CD4-positive, alpha-beta T cell treated with Interleukin-10 for 1 hour (primary cell): Measurements from ENCODE around the gene UBE2K.
"Not testable (repeated sequence)": the region's sequence is repeated elsewhere in the genome, so short reads cannot be mapped to it uniquely, and the experiment has no call there.

Experiments used
- DNase-seq: peaks from one replicate; pipeline ENCODE4 v3.0.0-alpha.2; 2020

UBE2K gene

DNA sequence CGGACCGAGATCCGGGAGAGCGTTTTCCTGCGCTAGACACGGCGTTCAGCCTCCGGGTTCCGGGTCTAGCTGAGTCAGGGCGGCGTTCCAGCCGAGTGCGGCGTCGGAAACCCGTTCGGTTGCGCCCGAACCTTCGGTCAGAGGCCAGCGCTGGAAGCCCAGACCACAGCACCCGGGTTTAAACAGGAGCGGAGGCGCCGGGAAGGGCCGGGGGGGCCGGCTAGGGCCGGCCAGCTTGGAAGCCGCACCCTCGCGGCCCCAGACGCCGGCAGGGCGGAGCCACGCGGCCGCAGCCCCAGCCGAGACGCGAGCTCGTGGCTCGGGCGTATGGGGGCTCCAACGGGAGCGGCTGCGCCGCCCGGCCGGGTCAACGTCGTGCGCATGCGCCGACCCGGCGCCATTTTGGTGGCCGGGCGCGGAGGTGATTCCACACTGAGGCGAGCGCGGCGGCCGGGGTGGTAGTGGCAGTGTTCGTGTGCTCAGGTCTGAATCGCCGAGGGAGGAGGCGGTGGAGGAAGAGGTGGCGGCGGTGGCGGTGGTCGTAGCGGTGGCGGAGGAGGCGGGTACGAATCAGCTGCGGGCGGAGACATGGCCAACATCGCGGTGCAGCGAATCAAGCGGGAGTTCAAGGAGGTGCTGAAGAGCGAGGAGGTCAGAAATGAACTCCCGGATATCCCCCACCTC is at the start of gene UBE2K:
TSS of gene UBE2K (plus strand) at position 397 of the 684 bp plus-strand sequence. CDS start at position 589, 192 bp downstream.
- DNase-seq, result peak; percentile 91

GRCh38 chr4:39648213-39648612 is 49.7 kb upstream of the UBE2K start:
- DNase-seq, result no peak

- no peak for DNase-seq
These were observed 48.9 kb upstream of the UBE2K start for GRCh38 chr4:39648827-39649558.

DNA sequence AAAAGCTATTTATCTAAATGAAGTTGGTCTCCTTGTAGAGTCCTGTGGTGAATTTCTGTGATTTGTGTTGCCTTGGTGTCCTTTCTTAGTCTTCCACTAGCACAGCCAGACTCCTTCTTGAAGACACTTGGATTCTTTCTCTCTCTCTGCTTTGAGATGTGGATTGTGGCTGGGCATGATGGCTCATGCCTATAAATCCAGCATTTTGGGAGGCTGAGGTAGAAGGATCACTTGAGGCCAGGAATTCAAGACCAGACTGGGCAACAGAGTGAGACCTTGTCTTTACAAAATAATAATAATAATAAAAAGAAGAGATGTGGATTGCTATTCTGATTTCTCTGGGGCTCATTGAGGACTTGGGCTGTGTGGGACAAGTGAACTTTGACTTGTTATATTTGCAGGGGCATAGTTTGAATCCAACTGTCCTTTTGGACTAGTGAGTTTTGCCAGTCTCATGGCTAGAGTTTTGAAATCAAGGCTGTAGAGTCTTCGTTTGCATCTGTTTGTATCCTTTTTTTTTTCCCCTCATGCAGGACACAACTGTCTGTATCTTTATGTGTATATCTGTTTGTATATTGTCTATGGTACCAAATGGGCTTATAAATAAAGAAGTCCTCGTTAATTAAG is 48.2 kb upstream of the UBE2K start:
- no peak for DNase-seq

DNA sequence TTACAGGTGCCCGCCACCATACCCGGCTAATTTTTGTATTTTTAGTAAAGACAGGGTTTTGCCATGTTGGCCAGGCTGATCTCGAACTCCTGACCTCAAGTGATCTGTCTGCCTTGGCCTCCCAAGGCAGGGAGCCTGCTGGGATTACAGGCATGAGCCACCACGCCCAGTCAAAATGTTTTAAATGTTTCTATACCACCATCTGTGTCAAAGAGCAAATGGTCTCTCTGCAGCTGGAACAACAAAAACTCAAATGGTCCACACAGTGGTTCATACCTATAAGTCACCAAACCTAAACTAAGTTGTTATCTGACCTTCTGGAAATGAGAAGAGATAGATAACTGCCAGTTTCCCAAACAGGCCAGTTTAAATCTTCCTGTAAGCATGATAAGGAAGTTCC is 46.4 kb upstream of the UBE2K start:
- not testable (repeated sequence) for DNase-seq

- no peak for DNase-seq
These were observed 42.7 kb upstream of the UBE2K start for GRCh38 chr4:39655211-39655610.

GRCh38 chr4:39655876-39656275 is 42.1 kb upstream of the UBE2K start:
- no peak for DNase-seq

GRCh38 chr4:39656638-39657037 is 41.3 kb upstream of the UBE2K start:
- not testable (repeated sequence) for DNase-seq

GRCh38 chr4:39657465-39657864 is 40.5 kb upstream of the UBE2K start:
- DNase-seq, result no peak

- DNase-seq, result no peak
These were observed 39.2 kb upstream of the UBE2K start for GRCh38 chr4:39658756-39659155.

DNA sequence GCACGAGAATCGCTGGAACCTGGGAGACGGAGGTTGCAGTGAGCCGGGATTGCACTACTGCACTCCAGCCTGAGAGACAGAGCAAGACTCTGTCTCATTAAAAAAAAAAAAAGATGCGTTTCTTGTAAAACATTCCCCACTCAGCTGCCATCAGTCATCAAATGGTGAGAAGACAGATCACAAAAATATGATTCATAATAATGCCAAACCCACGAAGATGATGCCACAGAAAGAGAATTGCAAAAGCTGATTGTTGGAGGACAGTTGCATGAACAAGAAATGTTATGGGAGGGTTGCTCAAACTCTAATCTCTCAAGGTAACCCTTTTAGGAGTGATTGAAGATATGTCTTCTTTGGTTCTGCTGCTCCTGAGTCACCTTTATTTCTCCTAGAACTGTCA is 37.9 kb upstream of the UBE2K start:
- DNase-seq, result no peak

- no peak for DNase-seq
These were observed 37.2 kb upstream of the UBE2K start for GRCh38 chr4:39660757-39661156.

- no peak for DNase-seq
These were observed 35.3 kb upstream of the UBE2K start for GRCh38 chr4:39662683-39663082.

DNA sequence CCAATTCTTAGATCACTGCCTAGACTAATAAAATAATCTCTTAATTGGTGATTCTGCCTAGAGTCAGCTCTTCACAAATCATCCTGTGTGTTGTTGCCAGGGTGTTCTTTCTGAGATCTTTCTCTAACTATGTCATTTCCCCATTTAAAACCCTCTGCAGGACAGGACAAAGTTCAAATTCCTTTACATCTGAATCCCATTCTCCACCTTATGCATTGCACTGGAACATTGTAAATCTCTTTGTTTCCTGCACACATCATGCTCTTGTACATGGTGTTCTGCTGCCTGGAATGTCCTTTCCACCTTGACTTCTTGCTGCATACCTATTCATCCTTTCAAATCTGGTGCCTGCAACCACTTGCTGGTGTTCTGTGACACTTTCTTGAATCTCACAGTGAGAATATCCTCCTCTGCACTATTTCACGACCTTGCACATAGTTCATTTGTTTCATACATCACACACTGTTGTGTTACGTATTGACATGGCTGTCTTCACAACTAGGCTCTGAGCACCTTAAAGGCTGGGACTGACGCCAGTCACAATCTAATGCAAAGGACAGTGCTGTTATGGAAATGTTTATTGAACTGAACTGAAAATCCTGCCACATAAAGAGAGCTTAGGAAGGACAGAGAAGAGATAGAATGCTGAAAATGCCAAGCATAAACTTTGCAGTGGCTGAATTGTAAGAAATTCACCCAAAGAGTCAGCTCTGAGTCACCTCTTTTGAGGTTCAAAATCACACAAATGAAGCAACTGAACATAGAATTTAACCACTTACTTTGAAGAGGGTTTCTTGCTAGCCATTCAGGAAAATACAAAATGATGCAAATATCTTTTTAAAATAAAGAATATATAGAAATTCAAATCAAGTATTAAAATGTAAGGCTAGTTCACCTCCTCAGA is 32.9 kb upstream of the UBE2K start:
- no peak for DNase-seq

DNA sequence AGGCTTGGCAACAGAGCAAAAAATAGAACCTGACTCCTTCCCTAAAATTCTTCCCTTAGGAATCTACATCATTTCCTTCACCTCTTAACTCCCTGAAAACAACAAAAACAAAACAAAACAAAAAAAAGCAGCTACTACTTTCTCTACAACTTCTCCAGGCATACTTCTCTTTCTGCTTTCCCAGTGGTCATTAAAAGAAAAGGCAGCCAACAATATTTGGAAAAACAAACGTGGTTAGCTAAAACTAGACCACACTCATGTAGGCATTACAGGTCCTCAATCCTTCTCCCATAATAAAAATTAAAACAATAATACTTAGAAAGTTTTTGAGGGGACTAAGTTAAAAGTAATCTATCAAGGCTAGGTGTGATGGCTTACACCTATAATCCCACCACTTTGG is 30.2 kb upstream of the UBE2K start:
- no peak for DNase-seq

DNA sequence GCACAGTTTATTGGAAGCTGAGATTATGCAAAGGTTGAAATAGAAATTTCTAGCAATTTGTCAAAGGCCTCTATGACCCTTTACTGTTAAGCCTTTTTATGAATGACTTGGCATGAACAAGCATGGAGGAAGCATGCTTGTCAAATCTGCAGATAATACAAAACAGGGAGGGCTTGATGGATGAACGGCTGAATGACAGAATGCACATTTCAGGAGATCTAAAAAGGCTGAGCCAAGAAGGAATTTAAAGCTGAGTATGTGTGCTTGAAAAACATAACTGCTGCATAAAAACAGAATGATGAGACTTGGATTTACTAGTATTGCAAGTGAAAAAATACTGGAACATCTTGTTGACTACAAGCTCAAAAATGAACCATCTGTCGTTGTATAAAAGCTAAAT is 29.0 kb upstream of the UBE2K start:
- DNase-seq, result no peak

DNA sequence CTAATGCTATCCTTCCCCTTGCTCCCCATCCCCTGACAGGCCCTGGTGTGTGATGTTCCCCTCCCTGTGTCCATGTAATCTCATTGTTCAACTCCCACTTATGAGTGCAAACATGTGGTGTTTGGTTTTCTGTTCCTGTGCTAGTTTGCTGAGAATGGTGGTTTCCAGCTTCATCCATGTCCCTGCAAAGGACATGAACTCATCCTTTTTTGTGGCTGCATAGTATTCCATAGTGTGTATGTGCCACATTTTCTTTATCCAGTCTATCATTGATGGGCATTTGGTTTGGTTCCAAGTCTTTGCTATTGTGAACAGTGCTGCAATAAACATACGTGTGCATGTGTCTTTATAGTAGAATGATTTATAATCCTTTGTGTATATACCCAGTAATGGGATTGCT is 27.6 kb upstream of the UBE2K start:
- DNase-seq, result not testable (repeated sequence)

DNA sequence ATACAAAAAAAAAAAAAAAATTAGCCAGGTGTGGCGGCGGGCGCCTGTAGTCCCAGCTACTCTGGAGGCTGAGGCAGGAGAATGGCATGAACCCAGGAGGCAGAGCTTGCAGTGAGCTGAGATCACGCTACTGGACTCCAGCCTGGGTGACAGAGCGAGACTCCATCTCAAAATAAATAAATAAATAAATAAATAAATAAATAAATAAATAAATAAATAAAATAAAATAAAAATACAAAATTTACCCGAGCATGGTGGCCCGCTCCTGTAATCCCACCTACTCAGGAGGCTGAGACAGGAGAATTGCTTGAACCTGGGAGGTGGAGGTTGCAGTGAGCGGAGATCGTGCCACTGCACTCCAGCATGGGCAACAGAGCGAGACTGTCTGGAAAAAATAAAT is 22.3 kb upstream of the UBE2K start:
- not testable (repeated sequence) for DNase-seq

DNA sequence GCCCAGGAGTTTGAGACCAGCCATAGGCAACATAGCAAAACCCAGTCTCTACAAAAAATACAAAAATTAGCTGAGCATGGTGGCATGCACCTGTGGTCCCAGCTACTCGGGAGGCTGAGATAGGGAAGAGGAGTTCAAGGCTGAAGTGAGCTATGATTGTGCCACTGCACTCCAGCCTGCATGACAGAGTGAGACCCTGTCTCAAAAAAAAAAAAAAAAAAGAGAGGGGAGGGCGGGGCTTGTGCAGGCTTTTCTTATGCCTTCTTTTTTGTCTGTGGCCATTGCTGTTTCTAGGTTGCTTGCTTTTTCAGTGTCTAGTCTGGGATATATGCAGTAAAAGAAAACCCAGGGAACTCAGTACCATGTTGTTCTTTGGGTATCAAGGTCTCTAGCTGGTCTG is 16.9 kb upstream of the UBE2K start:
- not testable (repeated sequence) for DNase-seq

GRCh38 chr4:39682138-39682537 is 15.8 kb upstream of the UBE2K start:
- no peak for DNase-seq

DNA sequence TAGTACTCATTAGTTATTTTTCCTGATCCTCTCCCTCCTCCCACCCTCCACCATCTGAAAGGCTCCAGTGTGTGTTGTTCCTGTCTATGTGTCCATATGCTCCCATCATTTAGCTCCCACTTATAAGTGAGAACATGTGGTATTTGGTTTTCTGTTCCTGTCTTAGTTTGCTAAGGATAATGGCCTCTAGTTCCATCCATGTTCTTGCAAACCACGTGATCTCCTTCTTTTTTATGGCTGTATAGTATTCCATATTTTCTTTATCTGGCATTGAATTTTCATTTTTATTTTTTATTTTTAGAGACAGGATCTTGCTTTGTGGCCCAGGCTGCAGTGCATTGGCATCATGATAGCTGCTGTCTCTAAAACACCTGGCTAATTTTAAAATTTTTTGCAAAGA is 11.9 kb upstream of the UBE2K start:
- no peak for DNase-seq

- DNase-seq, result no peak
These were observed 10.9 kb upstream of the UBE2K start for GRCh38 chr4:39687014-39687413.

GRCh38 chr4:39689970-39690369 is 8.0 kb upstream of the UBE2K start:
- no peak for DNase-seq
